HG03565 (cell line): Measurements from ENCODE around the gene VTI1B.
"Not testable (repeated sequence)": the region's sequence is repeated elsewhere in the genome, so short reads cannot be mapped to it uniquely, and the experiment has no call there.

Experiments used
- ATAC-seq: cut with Tn5 transposase; IDR thresholded peaks from one replicate; pipeline ENCODE4 v1.9.1; 2021; ENCODE audit warnings: mild to moderate bottlenecking, moderate library complexity; ENCODE audit not compliant: unreplicated experiment

Gene VTI1B

GRCh38 chr14:67674480-67675218 is at the start of gene VTI1B:
Gene VTI1B, minus strand, starts transcription at chr14:67674632. Its CDS starts 143 bp downstream, at chr14:67674489.
- peak; percentile 73 for ATAC-seq

- no peak for ATAC-seq
Observed at GRCh38 chr14:67722293-67722692, 47.9 kb upstream of the VTI1B start.

GRCh38 chr14:67721875-67722274 is 47.4 kb upstream of the VTI1B start:
- no peak for ATAC-seq

GRCh38 chr14:67719866-67720265 is 45.4 kb upstream of the VTI1B start:
- ATAC-seq = no peak

- not testable (repeated sequence) for ATAC-seq
Observed at GRCh38 chr14:67719385-67719784, 45.0 kb upstream of the VTI1B start.

GRCh38 chr14:67718265-67718664 is 43.8 kb upstream of the VTI1B start:
- no peak for ATAC-seq

GRCh38 chr14:67717048-67717447 is 42.6 kb upstream of the VTI1B start:
- ATAC-seq = no peak

- ATAC-seq = no peak
Observed at GRCh38 chr14:67710209-67710608, 35.8 kb upstream of the VTI1B start.

GRCh38 chr14:67709796-67710195 is 35.4 kb upstream of the VTI1B start:
- ATAC-seq = not testable (repeated sequence)

GRCh38 chr14:67709346-67709745 is 34.9 kb upstream of the VTI1B start:
- not testable (repeated sequence) for ATAC-seq

- ATAC-seq = no peak
Observed at GRCh38 chr14:67705211-67705610, 30.8 kb upstream of the VTI1B start.

GRCh38 chr14:67704484-67705089 is 30.2 kb upstream of the VTI1B start:
- ATAC-seq = no peak

GRCh38 chr14:67703997-67704396 is 29.6 kb upstream of the VTI1B start:
- ATAC-seq = no peak

- ATAC-seq = not testable (repeated sequence)
Observed at GRCh38 chr14:67701492-67701891, 27.1 kb upstream of the VTI1B start, which contains the start of gene RDH12. Gene RDH12, plus strand, starts transcription at chr14:67701886. Its CDS starts 20,757 bp downstream, at chr14:67722643.

GRCh38 chr14:67698179-67698578 is 23.7 kb upstream of the VTI1B start:
- ATAC-seq = no peak

GRCh38 chr14:67697006-67697405 is 22.6 kb upstream of the VTI1B start:
- no peak for ATAC-seq

- peak; percentile 80 for ATAC-seq
Observed at GRCh38 chr14:67695394-67695949, 21.0 kb upstream of the VTI1B start, which contains the start of gene RDH11. Gene RDH11, minus strand, starts transcription at chr14:67695764. Its CDS starts 61 bp downstream, at chr14:67695703.

GRCh38 chr14:67694791-67695393 is 20.5 kb upstream of the VTI1B start:
- peak; percentile 85 for ATAC-seq

- ATAC-seq = no peak
Observed at GRCh38 chr14:67690011-67690410, 15.6 kb upstream of the VTI1B start.

- no peak for ATAC-seq
Observed at GRCh38 chr14:67683842-67684241, 9.4 kb upstream of the VTI1B start.

- ATAC-seq = no peak
Observed at GRCh38 chr14:67680941-67681340, 6.5 kb upstream of the VTI1B start.
